ENCODE data around the gene PLEKHH3.

The PLEKHH3 gene

GRCh38 chr17:42675348-42675964 is 1.3 kb downstream of the PLEKHH3 start:
- TF ChIP-seq, protein P1, sequence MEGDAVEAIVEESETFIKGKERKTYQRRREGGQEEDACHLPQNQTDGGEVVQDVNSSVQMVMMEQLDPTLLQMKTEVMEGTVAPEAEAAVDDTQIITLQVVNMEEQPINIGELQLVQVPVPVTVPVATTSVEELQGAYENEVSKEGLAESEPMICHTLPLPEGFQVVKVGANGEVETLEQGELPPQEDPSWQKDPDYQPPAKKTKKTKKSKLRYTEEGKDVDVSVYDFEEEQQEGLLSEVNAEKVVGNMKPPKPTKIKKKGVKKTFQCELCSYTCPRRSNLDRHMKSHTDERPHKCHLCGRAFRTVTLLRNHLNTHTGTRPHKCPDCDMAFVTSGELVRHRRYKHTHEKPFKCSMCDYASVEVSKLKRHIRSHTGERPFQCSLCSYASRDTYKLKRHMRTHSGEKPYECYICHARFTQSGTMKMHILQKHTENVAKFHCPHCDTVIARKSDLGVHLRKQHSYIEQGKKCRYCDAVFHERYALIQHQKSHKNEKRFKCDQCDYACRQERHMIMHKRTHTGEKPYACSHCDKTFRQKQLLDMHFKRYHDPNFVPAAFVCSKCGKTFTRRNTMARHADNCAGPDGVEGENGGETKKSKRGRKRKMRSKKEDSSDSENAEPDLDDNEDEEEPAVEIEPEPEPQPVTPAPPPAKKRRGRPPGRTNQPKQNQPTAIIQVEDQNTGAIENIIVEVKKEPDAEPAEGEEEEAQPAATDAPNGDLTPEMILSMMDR (IDR thresholded peaks at IDR 0.05; ENCODE audit: low read depth, low read length): no peak
- DNase-seq (ENCODE audit: extremely low read depth, low read depth): no peak

DNA sequence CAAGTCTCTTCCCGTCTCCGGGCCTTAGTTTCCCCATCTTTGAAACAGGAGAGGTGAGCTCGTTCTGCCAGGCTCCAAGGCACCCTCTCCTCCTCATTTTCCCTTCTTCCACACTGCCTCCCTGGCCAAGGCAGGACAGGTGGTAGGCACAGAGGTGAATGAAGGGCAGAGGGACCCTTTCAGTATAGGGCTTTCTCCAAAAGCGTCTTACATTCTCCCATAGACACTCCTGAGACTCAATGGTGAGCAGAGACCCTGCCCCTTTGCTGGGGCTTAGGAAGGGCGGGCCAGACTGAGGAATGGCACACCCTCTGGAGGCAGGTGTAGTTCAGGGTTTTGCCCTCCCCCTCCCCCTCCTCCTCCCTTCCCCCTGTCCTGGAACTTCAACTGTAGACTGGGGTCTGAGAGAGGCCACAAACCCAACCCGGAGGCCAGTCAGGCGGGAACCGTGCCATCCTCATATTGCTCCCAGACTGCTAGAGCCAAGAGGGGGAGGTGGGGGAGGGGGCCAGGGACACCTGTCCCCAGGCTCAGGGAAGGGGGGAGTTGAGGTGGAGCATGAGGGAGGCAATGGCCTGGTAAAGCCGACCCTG is 1.9 kb downstream of the PLEKHH3 start:
- no peak for DNase-seq (ENCODE audit: extremely low read depth, low read depth)
- TF ChIP-seq, protein P1 (IDR thresholded peaks at IDR 0.05; ENCODE audit: low read depth, low read length): no peak

- TF ChIP-seq, protein P1 (IDR thresholded peaks at IDR 0.05; ENCODE audit: low read depth, low read length): peak; percentile 66
- DNase-seq (ENCODE audit: extremely low read depth, low read depth): no peak
Measured at GRCh38 chr17:42673885-42674754, 2.7 kb downstream of the PLEKHH3 start.

DNA sequence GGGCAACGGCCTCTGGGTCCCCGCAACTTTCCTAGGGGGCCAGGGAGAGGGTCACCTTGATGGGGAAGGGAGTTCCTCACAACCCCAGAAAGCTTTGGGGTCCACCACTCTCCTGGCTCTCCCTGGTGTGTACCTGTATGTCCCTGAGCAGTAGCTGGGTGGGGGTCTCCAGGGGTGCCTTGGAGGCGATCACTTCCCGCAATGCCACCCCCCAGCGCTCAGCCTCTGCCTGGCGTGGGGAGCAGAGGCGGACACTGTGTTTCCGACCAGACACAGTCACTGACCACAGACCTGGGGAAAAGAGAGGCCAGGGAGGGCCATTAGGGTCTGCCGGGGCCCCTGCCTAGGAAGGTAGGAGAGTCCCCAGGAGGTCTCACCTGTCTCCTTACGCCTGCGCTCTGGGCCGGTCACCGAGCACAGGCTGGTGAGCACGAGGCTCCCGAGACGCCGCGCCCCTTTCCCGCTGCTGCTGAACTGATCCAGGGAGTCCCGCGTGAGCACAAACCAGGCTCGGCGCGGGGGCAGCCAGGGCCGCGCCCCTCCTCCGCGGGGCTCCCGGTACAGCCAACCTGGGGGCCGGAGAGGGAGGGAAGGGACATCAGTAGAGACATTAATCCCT is 3.4 kb downstream of the PLEKHH3 start:
- TF ChIP-seq, protein P1 (IDR thresholded peaks at IDR 0.05; ENCODE audit: low read depth, low read length): no peak
- no peak for DNase-seq (ENCODE audit: extremely low read depth, low read depth)

GRCh38 chr17:42672038-42672437 is 4.8 kb downstream of the PLEKHH3 start:
- no peak for DNase-seq (ENCODE audit: extremely low read depth, low read depth)

DNA sequence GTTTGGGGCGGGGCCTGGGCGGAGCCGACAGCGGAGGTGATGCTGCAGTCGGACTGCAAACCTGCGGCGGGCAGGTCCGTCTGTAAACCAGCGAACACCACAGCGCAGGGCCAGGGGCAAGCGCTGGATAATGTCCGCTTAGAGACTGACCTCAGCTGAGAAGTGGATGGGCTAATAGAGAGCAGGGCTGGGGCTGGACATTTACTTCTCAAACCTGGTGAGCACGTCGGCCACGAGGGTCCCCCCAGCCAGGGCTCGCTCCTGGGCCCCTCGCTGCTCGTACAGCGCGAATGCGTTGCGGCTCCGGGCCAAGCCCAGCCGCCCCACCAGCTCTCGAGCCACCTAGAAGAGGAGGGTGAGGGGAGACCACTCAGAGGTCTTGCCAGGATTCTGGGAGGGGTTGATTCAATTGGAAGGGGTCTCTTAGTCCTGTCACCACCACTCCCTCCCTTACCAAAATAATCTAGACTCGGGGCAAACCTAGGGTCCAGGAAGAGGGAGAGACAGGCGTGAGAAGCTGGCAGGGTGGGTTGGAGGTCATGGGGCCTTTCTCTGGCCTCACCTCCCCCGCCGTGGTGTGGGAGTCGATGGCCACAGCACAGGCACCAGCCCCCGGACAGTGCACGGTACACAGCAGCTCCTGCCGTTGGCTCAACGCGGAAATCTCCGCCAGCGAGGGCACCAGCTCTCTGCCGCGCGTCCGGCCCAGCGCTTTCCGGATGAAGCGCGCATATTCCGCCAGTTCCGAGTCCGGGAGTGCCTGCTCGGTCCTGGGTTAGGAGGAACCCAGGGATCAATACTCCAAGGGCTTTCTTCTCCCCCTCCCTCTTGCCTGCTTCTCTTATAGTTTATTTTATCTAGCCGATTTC is 5.8 kb downstream of the PLEKHH3 start:
- DNase-seq (ENCODE audit: extremely low read depth, low read depth): no peak
- TF ChIP-seq, protein P1 (IDR thresholded peaks at IDR 0.05; ENCODE audit: low read depth, low read length): no peak

More at GRCh38 chr17:42672038-42672437, 4.8 kb downstream of the PLEKHH3 start:
- TF ChIP-seq, protein P1 (IDR thresholded peaks at IDR 0.05; ENCODE audit: low read depth, low read length): no peak
